GM12878 (cell line): ENCODE measurements around the gene KLHL3. TPM values are rescaled to one million over a fixed set of nuclear protein-coding genes. Genes with fewer than 3 reads are reported as not detected.

Experiments used
- CHD2 ChIP-seq: IDR thresholded peaks from 2 replicates; pipeline ENCODE4 v1.6.1; 2011; ENCODE audit warnings: low read depth, low read length, improper control_type of control experiment, borderline replicate concordance
- ESRRA ChIP-seq: IDR thresholded peaks from 2 replicates; pipeline ENCODE4 v1.6.1; 2012; ENCODE audit warnings: mild to moderate bottlenecking, low read length, improper control_type of control experiment
- FOS ChIP-seq: IDR thresholded peaks from 3 replicates; pipeline ENCODE4 v1.6.1; 2011; ENCODE audit warnings: borderline replicate concordance; ENCODE audit not compliant: insufficient read length; ENCODE audit errors: extremely low read depth
- HDAC2 ChIP-seq: fragments of 200-600 bp; sonication (generic); IDR thresholded peaks from 2 replicates; pipeline ENCODE4 v1.6.1; 2017
- IKZF1 ChIP-seq: fragments of 450-650 bp; conservative IDR thresholded peaks from 2 replicates; pipeline ENCODE4 v1.6.1; 2017; ENCODE audit warnings: antibody characterized with exemption, mild to moderate bottlenecking
- IKZF2 ChIP-seq, 2 experiments: fragments of 450-650 bp; IDR thresholded peaks; 2 replicates each; pipeline ENCODE4 v1.6.1; 2017; ENCODE audit warnings: mild to moderate bottlenecking in 2 of 2, moderate library complexity in 2 of 2
- IRF4 ChIP-seq: IDR thresholded peaks from 2 replicates; pipeline ENCODE4 v1.6.1; 2011; ENCODE audit warnings: low read depth, low read length
- POU2F2 ChIP-seq: IDR thresholded peaks from 3 replicates; pipeline ENCODE4 v1.6.1; 2011; ENCODE audit warnings: low read depth, mild to moderate bottlenecking, low read length, borderline replicate concordance
- RFX5 ChIP-seq: IDR thresholded peaks from 2 replicates; pipeline ENCODE4 v1.6.1; 2011; ENCODE audit warnings: low read depth, low read length, improper control_type of control experiment
- RUNX3 ChIP-seq: IDR thresholded peaks from 2 replicates; pipeline ENCODE4 v1.6.1; 2012; ENCODE audit warnings: low read length, inconsistent platforms
- SMAD1 ChIP-seq: fragments of 450-650 bp; IDR thresholded peaks from 2 replicates; pipeline ENCODE4 v1.6.1; 2018; ENCODE audit warnings: mild to moderate bottlenecking, low read depth; ENCODE audit not compliant: partially characterized antibody
- SMAD5 ChIP-seq: IDR thresholded peaks from 2 replicates; pipeline ENCODE4 v1.6.1; 2016; ENCODE audit warnings: antibody characterized with exemption, low read depth
- SRF ChIP-seq, 2 experiments: IDR thresholded peaks; 2 replicates each; pipeline ENCODE4 v1.6.1; 2011; ENCODE audit warnings: low read depth in 2 of 2, low read length in 2 of 2, mild to moderate bottlenecking in 1 of 2, moderate library complexity in 1 of 2
- STAT1 ChIP-seq: fragments of 450-650 bp; conservative IDR thresholded peaks from 2 replicates; pipeline ENCODE4 v1.6.1; 2014; ENCODE audit warnings: antibody characterized with exemption, mild to moderate bottlenecking
- TAF1 ChIP-seq: IDR thresholded peaks from 2 replicates; pipeline ENCODE4 v1.6.1; 2011; ENCODE audit warnings: mild to moderate bottlenecking, low read depth, low read length, borderline replicate concordance
- TCF7 ChIP-seq: IDR thresholded peaks from 2 replicates; pipeline ENCODE4 v1.6.1; 2014; ENCODE audit warnings: antibody characterized with exemption, borderline replicate concordance
- ZNF622 ChIP-seq: fragments of 450-650 bp; IDR thresholded peaks from 2 replicates; pipeline ENCODE4 v1.6.1; 2017; ENCODE audit warnings: mild to moderate bottlenecking, inconsistent platforms
- polyA plus RNA-seq, 11 experiments: library from polyadenylated mRNA; depleted of rRNA in 4 of 11; unstranded in 6 of 11; stranded (reverse) in 5 of 11; fragments of >200 nt; fragmentation: Nextera tagmentation in 4 of 11; fragmentation: Illumina TruSeq in 1 of 11; extraction: Ambion mirVana in 4 of 11; extraction: Trizol in 1 of 11; gene quantifications; 1 replicate in 1 of 11; 2 replicates in 10 of 11; pipeline versions ENCODE4 v1.2.1 to v1.2.3, GENCODE V29; 2011 to 2016; ENCODE audit warnings: inconsistent platforms in 2 of 11, missing spikeins in 2 of 11, low read depth in 1 of 11
- total RNA-seq, 4 experiments: library from RNA; depleted of rRNA in 3 of 4; stranded (reverse); fragments of >200 nt in 3 of 4; fragmentation: Illumina TruSeq in 1 of 4; extraction: Trizol in 1 of 4; gene quantifications; 2 replicates each; pipeline versions ENCODE4 v1.2.1 to v1.2.3, GENCODE V29; 2013 to 2021
- TF ChIP-seq, protein P1 (sequence below): fragments of 450-650 bp; formaldehyde crosslinking; IDR thresholded peaks from 2 replicates; pipeline ENCODE4 v1.4.0; 2020; ENCODE audit warnings: mild to moderate bottlenecking, moderate library complexity

The KLHL3 gene
- total and polyA plus RNA-seq, 10 of the 15 experiments (the other 5 are each of a cell fraction or from before 2014, with no cell fraction given): 1.7 to 11.7 (median 5.6) TPM

- TF ChIP-seq STAT1 (0 out of 2 replicates have a peak, but pooled peaks have one; percentile 45), SMAD5 (no peak), SRF (IDR thresholded peaks at IDR 0.05; ENCODE audit: low read depth in 2 of 2, low read length in 2 of 2) (no peak), HDAC2 (no peak), SMAD1 (no peak), IKZF1 (no peak), TAF1 (no peak), RUNX3 (peak; percentile 69), TCF7 (no peak), IKZF2 (IDR thresholded peaks at IDR 0.05) (no peak), ESRRA (no peak), CHD2 (no peak), RFX5 (no peak), IRF4 (0 out of 2 replicates have a peak, but pooled peaks have one; percentile 32), FOS (no peak), ZNF622 (no peak), POU2F2 (0 out of 3 replicates have a peak, but pooled peaks have one; percentile 35)
- TF ChIP-seq, protein P1, sequence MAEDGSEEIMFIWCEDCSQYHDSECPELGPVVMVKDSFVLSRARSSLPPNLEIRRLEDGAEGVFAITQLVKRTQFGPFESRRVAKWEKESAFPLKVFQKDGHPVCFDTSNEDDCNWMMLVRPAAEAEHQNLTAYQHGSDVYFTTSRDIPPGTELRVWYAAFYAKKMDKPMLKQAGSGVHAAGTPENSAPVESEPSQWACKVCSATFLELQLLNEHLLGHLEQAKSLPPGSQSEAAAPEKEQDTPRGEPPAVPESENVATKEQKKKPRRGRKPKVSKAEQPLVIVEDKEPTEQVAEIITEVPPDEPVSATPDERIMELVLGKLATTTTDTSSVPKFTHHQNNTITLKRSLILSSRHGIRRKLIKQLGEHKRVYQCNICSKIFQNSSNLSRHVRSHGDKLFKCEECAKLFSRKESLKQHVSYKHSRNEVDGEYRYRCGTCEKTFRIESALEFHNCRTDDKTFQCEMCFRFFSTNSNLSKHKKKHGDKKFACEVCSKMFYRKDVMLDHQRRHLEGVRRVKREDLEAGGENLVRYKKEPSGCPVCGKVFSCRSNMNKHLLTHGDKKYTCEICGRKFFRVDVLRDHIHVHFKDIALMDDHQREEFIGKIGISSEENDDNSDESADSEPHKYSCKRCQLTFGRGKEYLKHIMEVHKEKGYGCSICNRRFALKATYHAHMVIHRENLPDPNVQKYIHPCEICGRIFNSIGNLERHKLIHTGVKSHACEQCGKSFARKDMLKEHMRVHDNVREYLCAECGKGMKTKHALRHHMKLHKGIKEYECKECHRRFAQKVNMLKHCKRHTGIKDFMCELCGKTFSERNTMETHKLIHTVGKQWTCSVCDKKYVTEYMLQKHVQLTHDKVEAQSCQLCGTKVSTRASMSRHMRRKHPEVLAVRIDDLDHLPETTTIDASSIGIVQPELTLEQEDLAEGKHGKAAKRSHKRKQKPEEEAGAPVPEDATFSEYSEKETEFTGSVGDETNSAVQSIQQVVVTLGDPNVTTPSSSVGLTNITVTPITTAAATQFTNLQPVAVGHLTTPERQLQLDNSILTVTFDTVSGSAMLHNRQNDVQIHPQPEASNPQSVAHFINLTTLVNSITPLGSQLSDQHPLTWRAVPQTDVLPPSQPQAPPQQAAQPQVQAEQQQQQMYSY (CRISPR knock-in tag): no peak
These were observed 70.0 kb downstream of the KLHL3 start (continued) for GRCh38 chr5:137665678-137666460.
